Adrenal gland (tissue), 12 donors: ENCODE results near the gene RAB20. TPM values are rescaled to one million over a fixed set of nuclear protein-coding genes. Genes with fewer than 3 reads are reported as not detected.

ENCODE experiments used
- DNase-seq, 7 donors: peaks; one replicate each; pipeline ENCODE4 v3.0.0-alpha.2; 2019 to 2020
- H3K27ac ChIP-seq, 5 donors: fragments of 200-600 bp; sonication (generic) in 4 of 5; 1 replicate in 3 of 5; 2 replicates in 2 of 5; pipeline versions ENCODE4 v1.5.1 to v1.8.0; 2016 to 2020; ENCODE audit warnings: mild to moderate bottlenecking in 1 of 5
- H3K27me3 ChIP-seq: fragments of 200-600 bp; 2 replicates; pipeline ENCODE4 v1.8.0; 2021
- H3K36me3 ChIP-seq, 2 donors: fragments of 200-600 bp; replicated peaks in 1 of 2; 1 replicate in 1 of 2; 2 replicates in 1 of 2; pipeline versions ENCODE4 v1.5.1 to v1.8.0; 2018 to 2022
- H3K4me1 ChIP-seq, 2 donors: fragments of 200-600 bp; replicated peaks in 1 of 2; 1 replicate in 1 of 2; 2 replicates in 1 of 2; pipeline versions ENCODE4 v1.5.1 to v1.8.0; 2018 to 2021
- H3K4me3 ChIP-seq, 4 donors: fragments of 200-600 bp; sonication (generic) in 3 of 4; one replicate each; pipeline ENCODE4 v1.5.1; 2016 to 2018
- H3K9me3 ChIP-seq, 3 donors: fragments of 200-600 bp; sonication (generic) in 1 of 3; replicated peaks in 1 of 3; 1 replicate in 2 of 3; 2 replicates in 1 of 3; pipeline versions ENCODE4 v1.5.1 to v1.8.0; 2016 to 2021
- CTCF ChIP-seq, 6 experiments: fragments of 450-650 bp in 4 of 6; fragments of 200-600 bp in 2 of 6; sonication (generic) in 1 of 6; IDR thresholded peaks; 1 replicate in 5 of 6; 2 replicates in 1 of 6; pipeline versions ENCODE4 v1.5.1 to v1.8.0; 2016 to 2021; ENCODE audit warnings: antibody characterized with exemption in 6 of 6, mild to moderate bottlenecking in 2 of 6, moderate library complexity in 1 of 6
- POLR2A ChIP-seq, 2 donors: fragments of 450-650 bp; IDR thresholded peaks; one replicate each; pipeline ENCODE4 v1.6.1; 2017; ENCODE audit warnings: antibody characterized with exemption in 2 of 2, mild to moderate bottlenecking in 2 of 2, moderate library complexity in 1 of 2
- WGBS, 4 donors: extraction: QIAGEN DNeasy Blood & Tissue Kit in 2 of 4; methylation state at CpG; one replicate each; pipeline versions ENCODE4 v1.1.5 to v1.1.7; 2013 to 2017; 5-methylcytosine and 5-hydroxymethylcytosine counted together
- intact Hi-C, 2 donors: fragments of 100-400 bp; cut with DNase I; formaldehyde crosslinking; loops; one replicate each; pipeline versions ENCODE4 v1.14.1 to v1.15.0; 2022 to 2023
- polyA plus RNA-seq, 3 donors: library from polyadenylated mRNA; stranded (reverse); fragments of 200-250 nt in 2 of 3; fragments of 350-450 nt in 1 of 3; fragmentation: Illumina TruSeq in 1 of 3; extraction: RNeasy Lipid Tissue Mini Kit (QIAGEN cat#74804) in 1 of 3; gene quantifications; one replicate each; pipeline ENCODE4 v1.2.3, GENCODE V29; 2013 to 2014
- total RNA-seq, 9 donors: library from RNA; depleted of rRNA in 4 of 9; stranded (reverse); fragments of >200 nt in 4 of 9; fragments of 120-200 nt in 1 of 9; fragmentation: NEBNext Ultra II Directional in 1 of 9; extraction: Animal tissue kit (Norgen Biotek cat#: 25700) in 1 of 9; gene quantifications; one replicate each; pipeline versions ENCODE4 v1.1.0 to v1.2.4, GENCODE V29; 2013 to 2023
- donor health status: healthy with polysubstance abuse.
- donor health status: Bipolar disorder and iron deficiency.
- donor health status: DM: yes; HTN: yes; CAD: no.
- donor health status: DM: no; HTN: no; CAD: no.
- donor health status: DM: no; HTN: no; CAD: no.
- donor health status: DM: yes; HTN: yes; CAD: no.

RAB20 gene
- total and polyA plus RNA-seq, 12 donors = 15.0 to 259 (median 40.5) TPM

- no peak for TF ChIP-seq CTCF (IDR thresholded peaks at IDR 0.05)
- DNase-seq = no peak
- H3K4me1 ChIP-seq = peaks cover 48 to 72% of the 10 kb centered on the region in 2 donors
- H3K36me3 ChIP-seq = peaks cover 0 to 10% of the 10 kb centered on the region in 2 donors
- H3K4me3 ChIP-seq = no peak overlapping the region
- peak overlapping the region in 2 of 5 donors; percentile 70 to 90 for H3K27ac ChIP-seq
- intact Hi-C loops = no loop called here
- no peaks in the 10 kb centered on the region for H3K27me3 ChIP-seq
- WGBS, 4 donors = 76 to 83% (median 80%) methylated on average over 9 of the region's 9 CpGs
- no peaks in the 10 kb centered on the region for H3K9me3 ChIP-seq
These were observed 38.3 kb downstream of the RAB20 start for GRCh38 chr13:110523180-110523579.

- peak overlapping the region in 3 of 5 donors; percentile 27 to 80 (median 70) for H3K27ac ChIP-seq
- no peaks in the 10 kb centered on the region for H3K9me3 ChIP-seq
- WGBS, 4 donors = 78 to 92% (median 83%) methylated on average over 5 of the region's 5 CpGs
- no peak overlapping the region for H3K4me3 ChIP-seq
- peaks cover 45 to 73% of the 10 kb centered on the region in 2 donors for H3K4me1 ChIP-seq
- no peak for TF ChIP-seq POLR2A (IDR thresholded peaks at IDR 0.05)
- TF ChIP-seq CTCF (IDR thresholded peaks at IDR 0.05) = no peak
- DNase-seq = no peak
- no peaks in the 10 kb centered on the region for H3K27me3 ChIP-seq
- H3K36me3 ChIP-seq = peaks cover 0 to 10% of the 10 kb centered on the region in 2 donors
- intact Hi-C loops = no loop called here
These were observed 38.8 kb downstream of the RAB20 start for GRCh38 chr13:110522721-110523120.

GRCh38 chr13:110521946-110522345 is 39.6 kb downstream of the RAB20 start:
- 64 to 79% (median 70%) methylated on average over 4 to 7 of the region's 7 CpGs for WGBS, 4 donors

GRCh38 chr13:110521296-110521680 is 40.2 kb downstream of the RAB20 start:
- no peaks in the 10 kb centered on the region for H3K9me3 ChIP-seq
- WGBS, 4 donors = 50 to 67% (median 61%) methylated on average over 10 of the region's 10 CpGs
- H3K4me3 ChIP-seq = no peak overlapping the region
- peaks cover 34 to 62% of the 10 kb centered on the region in 2 donors for H3K4me1 ChIP-seq
- H3K27me3 ChIP-seq = no peaks in the 10 kb centered on the region
- TF ChIP-seq CTCF (IDR thresholded peaks at IDR 0.05) = no peak
- TF ChIP-seq POLR2A (IDR thresholded peaks at IDR 0.05) = no peak
- peaks cover 0 to 10% of the 10 kb centered on the region in 2 donors for H3K36me3 ChIP-seq
- H3K27ac ChIP-seq = peak overlapping the region; percentile 34 to 95 (median 71)
- no peak for DNase-seq
- intact Hi-C loops = no loop called here

More at GRCh38 chr13:110521946-110522345, 39.6 kb downstream of the RAB20 start:
- Histone ChIP-seq H3K9me3 (no peaks in the 10 kb centered on the region), H3K4me3 (no peak overlapping the region), H3K27me3 (no peaks in the 10 kb centered on the region), H3K4me1 (peaks cover 41 to 68% of the 10 kb centered on the region in 2 donors), H3K27ac (peak overlapping the region in 4 of 5 donors; percentile 70 to 95 (median 76)), H3K36me3 (peaks cover 0 to 10% of the 10 kb centered on the region in 2 donors)
- intact Hi-C loops = no loop called here
- peak in 4 of 7 donors; percentile 19 to 54 (median 45) for DNase-seq
- no peak for TF ChIP-seq CTCF (IDR thresholded peaks at IDR 0.05)
- TF ChIP-seq POLR2A (IDR thresholded peaks at IDR 0.05) = no peak
